ENCODE measurements around the gene SKIC8. TPM values are rescaled to one million over a fixed set of nuclear protein-coding genes. Genes with fewer than 3 reads are reported as not detected.

Gene SKIC8
- total and polyA plus RNA-seq, 7 donors: 17.7 to 48.9 (median 32.9) TPM

GRCh38 chr15:78261062-78261461 is 38.3 kb downstream of the SKIC8 start:
- Histone ChIP-seq H3K9me3 (no peaks in the 10 kb centered on the region), H3K27ac (no peak overlapping the region), H3K36me3 (ENCODE audit: insufficient read depth in 1 of 2, low read depth in 1 of 2) (no peaks in the 10 kb centered on the region), H3K4me1 (peaks cover 10% of the 10 kb centered on the region), H3K27me3 (ENCODE audit: insufficient read depth in 3 of 3, low read length in 2 of 3) (no peaks in the 10 kb centered on the region), H3K4me3 (no peak overlapping the region)
- no peak for ATAC-seq
- DNase-seq: no peak
- intact Hi-C loops (cut with DNase I): loop anchor here in 1 of 2 donors (10.0 kb wide), 1 partner anchor 256 kb away; no protein-coding TSS in a partner anchor
- 66 to 79% (median 75%) methylated on average over 3 of the region's 3 CpGs for WGBS, 3 donors
- TF ChIP-seq, protein P1, sequence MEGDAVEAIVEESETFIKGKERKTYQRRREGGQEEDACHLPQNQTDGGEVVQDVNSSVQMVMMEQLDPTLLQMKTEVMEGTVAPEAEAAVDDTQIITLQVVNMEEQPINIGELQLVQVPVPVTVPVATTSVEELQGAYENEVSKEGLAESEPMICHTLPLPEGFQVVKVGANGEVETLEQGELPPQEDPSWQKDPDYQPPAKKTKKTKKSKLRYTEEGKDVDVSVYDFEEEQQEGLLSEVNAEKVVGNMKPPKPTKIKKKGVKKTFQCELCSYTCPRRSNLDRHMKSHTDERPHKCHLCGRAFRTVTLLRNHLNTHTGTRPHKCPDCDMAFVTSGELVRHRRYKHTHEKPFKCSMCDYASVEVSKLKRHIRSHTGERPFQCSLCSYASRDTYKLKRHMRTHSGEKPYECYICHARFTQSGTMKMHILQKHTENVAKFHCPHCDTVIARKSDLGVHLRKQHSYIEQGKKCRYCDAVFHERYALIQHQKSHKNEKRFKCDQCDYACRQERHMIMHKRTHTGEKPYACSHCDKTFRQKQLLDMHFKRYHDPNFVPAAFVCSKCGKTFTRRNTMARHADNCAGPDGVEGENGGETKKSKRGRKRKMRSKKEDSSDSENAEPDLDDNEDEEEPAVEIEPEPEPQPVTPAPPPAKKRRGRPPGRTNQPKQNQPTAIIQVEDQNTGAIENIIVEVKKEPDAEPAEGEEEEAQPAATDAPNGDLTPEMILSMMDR (IDR thresholded peaks at IDR 0.05): no peak

DNA sequence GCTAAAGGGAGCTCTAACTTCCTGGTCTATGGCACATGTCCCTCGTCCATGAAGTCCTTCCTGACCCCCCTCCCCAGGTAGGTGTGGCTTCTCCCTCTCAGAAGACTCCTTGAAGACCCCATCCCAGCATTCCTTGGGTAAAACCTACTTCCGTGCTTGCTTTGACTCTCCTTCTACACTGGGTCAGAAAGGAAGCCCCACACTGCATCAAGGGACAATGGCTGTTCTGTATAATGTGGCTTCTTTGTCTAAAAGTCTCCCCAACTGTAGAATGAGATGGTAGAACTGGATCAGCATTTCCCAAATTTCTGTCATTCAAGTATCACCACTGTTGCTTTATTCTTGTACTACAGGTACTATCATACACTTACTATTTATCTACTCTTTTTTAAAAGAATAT is 38.9 kb downstream of the SKIC8 start:
- TF ChIP-seq, protein P1 (IDR thresholded peaks at IDR 0.05): no peak
- Histone ChIP-seq H3K4me1 (peaks cover 7% of the 10 kb centered on the region), H3K36me3 (ENCODE audit: insufficient read depth in 1 of 2, low read depth in 1 of 2) (no peaks in the 10 kb centered on the region), H3K27ac (no peak overlapping the region), H3K4me3 (no peak overlapping the region), H3K9me3 (no peaks in the 10 kb centered on the region), H3K27me3 (ENCODE audit: insufficient read depth in 3 of 3, low read length in 2 of 3) (no peaks in the 10 kb centered on the region)
- intact Hi-C loops (cut with DNase I): loop anchor here in 1 of 2 donors (10.0 kb wide), 1 partner anchor 256 kb away; no protein-coding TSS in a partner anchor
- 54 to 78% (median 68%) methylated on average over 2 of the region's 2 CpGs for WGBS, 3 donors
- no peak for DNase-seq
- no peak for ATAC-seq

DNA sequence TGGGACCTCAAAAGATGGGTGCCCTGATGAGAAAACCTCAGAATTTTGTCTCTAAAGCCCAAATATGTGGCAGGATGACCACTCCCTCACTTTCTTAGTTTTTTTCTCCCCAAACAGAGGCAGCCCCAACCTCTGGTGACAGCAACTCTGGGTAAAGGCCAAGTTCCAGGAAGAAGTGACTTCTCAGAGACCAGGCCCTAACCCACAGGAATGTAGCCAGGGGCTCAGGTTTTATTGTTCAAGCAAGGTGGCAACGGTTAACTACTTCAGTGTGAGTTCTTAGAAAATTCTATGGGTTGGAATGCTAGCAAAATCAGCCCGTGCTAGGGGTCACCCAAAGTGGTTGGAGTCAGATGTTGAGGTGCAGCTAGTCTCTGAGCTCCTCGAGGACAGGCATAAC is 40.2 kb downstream of the SKIC8 start:
- WGBS, 3 donors: 73 to 83% (median 75%) methylated on average over 3 of the region's 3 CpGs
- ATAC-seq: no peak

GRCh38 chr15:78257681-78258080 is 41.7 kb downstream of the SKIC8 start:
- TF ChIP-seq, protein P1 (IDR thresholded peaks at IDR 0.05): no peak
- Histone ChIP-seq H3K9me3 (no peaks in the 10 kb centered on the region), H3K4me1 (no peaks in the 10 kb centered on the region), H3K4me3 (no peak overlapping the region), H3K27ac (no peak overlapping the region), H3K27me3 (ENCODE audit: insufficient read depth in 3 of 3, low read length in 2 of 3) (no peaks in the 10 kb centered on the region), H3K36me3 (ENCODE audit: insufficient read depth in 1 of 2, low read depth in 1 of 2) (no peaks in the 10 kb centered on the region)
- DNase-seq (no peak), ATAC-seq (no peak)
- intact Hi-C loops (cut with DNase I): loop anchor here in 1 of 2 donors (5.0 kb wide), 1 partner anchor 1330 kb away; no protein-coding TSS in a partner anchor
- 84 to 88% (median 85%) methylated on average over 3 of the region's 3 CpGs for WGBS, 3 donors

More for the DNA sequence above, 40.2 kb downstream of the SKIC8 start:
- H3K4me3 ChIP-seq: no peak overlapping the region
- TF ChIP-seq, protein P1 (IDR thresholded peaks at IDR 0.05): no peak
- no peak overlapping the region for H3K27ac ChIP-seq
- no peak for DNase-seq
- intact Hi-C loops (cut with DNase I): loop anchor here in 1 of 2 donors (5.0 kb wide), 1 partner anchor 1332 kb away; no protein-coding TSS in a partner anchor
- H3K4me1 ChIP-seq: no peaks in the 10 kb centered on the region
- no peaks in the 10 kb centered on the region for H3K36me3 ChIP-seq (ENCODE audit: insufficient read depth in 1 of 2, low read depth in 1 of 2)
- no peaks in the 10 kb centered on the region for H3K27me3 ChIP-seq (ENCODE audit: insufficient read depth in 3 of 3, low read length in 2 of 3)
- H3K9me3 ChIP-seq: no peaks in the 10 kb centered on the region

GRCh38 chr15:78256044-78256437 is 43.4 kb downstream of the SKIC8 start:
- ATAC-seq: no peak
- H3K4me3 ChIP-seq: no peak overlapping the region
- H3K4me1 ChIP-seq: no peaks in the 10 kb centered on the region
- DNase-seq: no peak
- intact Hi-C loops (cut with DNase I): loop anchor here in 1 of 2 donors (5.0 kb wide), 1 partner anchor 1329 kb away; no protein-coding TSS in a partner anchor
- TF ChIP-seq, protein P1 (IDR thresholded peaks at IDR 0.05): no peak
- H3K9me3 ChIP-seq: no peaks in the 10 kb centered on the region
- H3K27me3 ChIP-seq (ENCODE audit: insufficient read depth in 3 of 3, low read length in 2 of 3): no peaks in the 10 kb centered on the region
- 85 to 89% (median 87%) methylated on average over 3 of the region's 3 CpGs for WGBS, 3 donors
- H3K36me3 ChIP-seq (ENCODE audit: insufficient read depth in 1 of 2, low read depth in 1 of 2): no peaks in the 10 kb centered on the region
- H3K27ac ChIP-seq: no peak overlapping the region
